Fibroblast of skin of left biceps (primary cell): ENCODE measurements around the gene RFX4.

ENCODE experiments used
- DNase-seq, 2 experiments: peaks; one replicate each; pipeline ENCODE4 v3.0.0-alpha.2; 2013; ENCODE audit warnings: low read depth in 2 of 2

RFX4 gene

DNA sequence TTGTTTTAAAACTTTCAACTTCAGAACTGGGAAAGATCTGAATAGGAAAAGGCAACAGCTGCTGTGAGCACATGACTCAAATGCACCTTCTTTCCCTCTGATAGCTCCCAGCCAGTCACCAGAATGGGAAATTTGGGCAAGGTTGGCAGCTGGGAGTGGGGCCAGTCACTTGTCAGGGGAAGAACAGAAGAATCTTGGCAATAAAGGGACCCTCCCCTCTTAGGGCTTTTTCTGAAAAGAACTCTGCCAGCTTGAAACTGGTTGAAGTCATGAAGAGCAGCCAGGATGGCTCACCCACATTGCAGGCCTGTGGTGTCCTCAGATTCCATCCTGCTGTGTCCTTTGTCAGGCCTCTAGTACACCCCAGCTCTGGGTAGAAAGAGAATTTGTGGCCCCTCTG, 181.4 kb downstream of the RFX4 start:
- no peak for DNase-seq

DNA sequence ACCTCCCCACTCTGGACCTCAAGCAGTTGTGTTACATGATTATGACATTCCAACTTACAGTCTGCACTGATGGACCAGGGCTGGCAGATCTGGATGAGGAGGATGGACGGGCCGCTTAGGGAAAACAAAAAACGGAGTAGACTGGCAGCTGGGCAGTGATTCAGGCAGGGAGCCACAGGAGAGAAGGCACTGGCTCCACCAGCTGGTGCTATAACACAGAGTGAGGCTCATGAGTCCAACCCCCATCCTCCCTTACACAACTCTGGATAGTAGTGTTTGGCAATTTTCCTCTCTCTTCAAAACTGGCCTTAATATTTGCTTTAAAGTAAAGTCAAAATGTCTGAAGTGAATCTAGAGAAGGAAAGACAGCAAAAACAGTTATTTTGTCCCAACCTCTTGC, 181.9 kb downstream of the RFX4 start:
- no peak for DNase-seq

DNA sequence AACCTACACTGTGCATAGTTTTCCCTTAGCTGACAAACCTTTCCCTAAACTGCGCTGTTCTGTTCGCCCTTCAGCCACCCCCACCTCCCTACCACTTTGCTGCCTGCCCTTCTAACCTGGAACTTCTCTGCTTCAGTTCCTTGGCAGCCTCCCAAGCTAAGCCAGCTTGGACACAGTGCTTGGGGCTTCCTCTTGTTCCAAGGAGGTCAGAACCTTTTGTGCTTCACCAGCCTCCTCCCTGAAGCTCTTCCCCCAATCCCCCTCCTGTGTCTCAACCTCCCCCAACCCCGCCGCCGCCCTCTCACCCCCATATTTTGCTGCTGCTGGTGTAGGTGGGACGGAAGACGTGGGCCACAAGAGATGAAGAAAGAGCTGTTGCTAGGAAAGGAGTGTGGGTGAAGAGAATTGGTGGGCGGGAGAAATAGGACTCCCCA, 183.6 kb downstream of the RFX4 start:
- no peak for DNase-seq

DNA sequence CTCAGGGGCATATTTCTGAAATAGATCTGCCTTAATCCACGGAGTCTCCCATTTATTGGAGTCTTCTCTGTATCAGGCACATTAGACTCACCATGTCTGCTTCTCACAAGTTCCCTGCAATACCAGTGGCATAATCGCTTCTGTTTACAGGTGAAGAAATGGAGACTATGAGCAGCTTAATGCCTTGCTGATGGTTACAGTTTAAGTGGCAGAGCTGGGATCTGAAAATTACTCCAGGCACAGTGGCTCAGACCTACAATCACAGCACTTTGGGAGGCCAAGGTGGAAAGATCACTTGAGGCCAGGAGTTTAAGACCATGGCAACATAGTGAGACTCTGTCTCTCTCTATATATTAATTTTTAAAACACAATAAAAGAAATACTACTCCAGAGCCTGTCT, 184.4 kb downstream of the RFX4 start:
- no peak for DNase-seq

DNA sequence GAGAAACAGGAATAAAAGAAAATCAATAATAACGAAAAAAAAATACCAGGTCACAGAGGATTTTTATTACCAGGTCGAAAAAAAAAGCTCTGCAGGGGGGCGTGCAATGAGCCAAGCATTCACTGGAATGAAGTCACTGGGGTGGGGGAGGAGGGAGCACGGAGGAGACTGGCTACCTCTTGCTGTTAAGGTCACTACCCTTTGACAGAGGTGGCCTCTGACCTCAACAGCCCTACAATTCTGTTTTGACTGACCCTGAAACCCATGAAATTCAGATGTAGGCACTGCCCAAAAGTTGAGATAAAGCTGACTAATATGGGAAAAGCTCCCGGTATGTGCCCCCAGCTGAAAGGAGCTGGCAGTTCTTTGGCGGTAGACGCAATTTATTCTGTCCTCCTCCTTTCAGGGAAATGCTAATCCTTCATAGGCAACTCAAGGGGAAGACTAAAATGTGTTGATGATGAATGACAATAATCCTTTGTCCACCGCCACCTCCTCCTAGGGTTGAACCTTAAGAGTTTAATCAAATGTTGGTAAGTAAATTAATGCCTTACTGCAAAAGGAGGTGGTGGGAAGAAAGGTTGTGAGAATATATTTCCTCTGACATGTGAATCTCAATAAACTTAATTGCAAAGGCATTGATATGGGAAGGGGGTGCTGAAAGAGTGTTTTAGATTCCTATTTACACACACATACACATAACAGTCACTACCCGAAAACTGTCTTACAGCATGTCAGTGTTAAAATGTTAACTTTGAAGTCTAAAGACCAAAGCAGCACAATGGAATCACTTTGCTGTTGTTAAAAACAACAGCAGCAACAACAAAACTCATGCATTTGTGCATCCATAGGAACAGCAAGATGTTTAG, 185.4 kb downstream of the RFX4 start:
- no peak for DNase-seq

DNA sequence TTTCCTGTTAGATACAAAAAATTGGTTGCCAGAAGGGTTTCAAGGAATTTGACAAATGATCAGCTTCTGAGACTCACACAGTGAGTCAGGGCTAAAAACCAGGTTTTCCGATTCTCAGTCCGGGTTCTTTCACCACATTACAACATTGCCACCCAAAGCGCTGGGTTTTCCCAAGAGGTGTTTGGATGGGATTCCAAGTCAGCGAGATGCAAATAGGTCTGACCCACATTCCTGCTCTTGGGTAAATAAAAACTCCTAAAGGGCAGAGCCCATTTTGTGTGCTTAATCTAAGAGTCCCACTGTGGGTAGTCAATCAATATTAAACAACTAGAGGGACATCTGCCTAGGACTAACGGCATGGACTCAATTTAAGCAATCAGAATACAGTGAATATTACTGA, 186.3 kb downstream of the RFX4 start:
- DNase-seq: peak; percentile 42 to 49

DNA sequence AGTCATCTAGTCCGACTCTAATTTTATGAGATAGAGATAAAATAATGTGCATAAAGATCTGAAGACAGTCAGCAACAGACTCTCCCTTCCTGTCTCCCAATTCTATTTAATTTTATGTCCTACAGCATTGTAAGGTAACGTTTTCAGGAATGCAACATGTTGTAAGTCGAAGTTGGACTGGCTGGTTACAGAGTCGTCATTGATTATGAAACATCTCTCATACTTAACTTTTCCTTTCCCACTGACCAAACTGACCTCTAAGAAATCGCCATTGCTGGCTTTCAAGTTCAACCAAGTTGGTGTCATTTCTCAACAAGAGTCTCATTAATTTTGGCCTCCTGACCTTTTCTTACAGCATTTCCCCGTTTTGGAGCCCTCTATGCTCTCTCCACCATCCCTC, 186.7 kb downstream of the RFX4 start:
- DNase-seq: no peak

DNA sequence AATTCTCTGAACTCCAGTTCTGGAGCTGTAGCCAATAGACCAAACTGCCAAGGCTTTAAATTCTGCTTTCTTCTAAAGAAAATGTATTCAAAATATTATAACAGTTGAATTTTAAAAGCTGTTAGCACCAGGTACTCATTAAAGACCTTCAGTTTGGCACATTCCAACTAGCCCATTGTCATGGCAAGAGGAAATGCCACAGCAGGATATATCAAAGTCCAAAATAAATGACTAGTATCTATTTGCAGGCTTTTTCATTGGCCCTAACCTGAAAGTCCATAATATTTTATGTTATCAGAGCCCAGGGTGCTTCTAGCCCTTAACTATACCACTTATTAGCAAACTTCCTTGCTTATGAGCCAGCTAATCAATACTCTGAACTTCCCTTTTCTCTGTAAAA, 188.6 kb downstream of the RFX4 start:
- DNase-seq: no peak

DNA sequence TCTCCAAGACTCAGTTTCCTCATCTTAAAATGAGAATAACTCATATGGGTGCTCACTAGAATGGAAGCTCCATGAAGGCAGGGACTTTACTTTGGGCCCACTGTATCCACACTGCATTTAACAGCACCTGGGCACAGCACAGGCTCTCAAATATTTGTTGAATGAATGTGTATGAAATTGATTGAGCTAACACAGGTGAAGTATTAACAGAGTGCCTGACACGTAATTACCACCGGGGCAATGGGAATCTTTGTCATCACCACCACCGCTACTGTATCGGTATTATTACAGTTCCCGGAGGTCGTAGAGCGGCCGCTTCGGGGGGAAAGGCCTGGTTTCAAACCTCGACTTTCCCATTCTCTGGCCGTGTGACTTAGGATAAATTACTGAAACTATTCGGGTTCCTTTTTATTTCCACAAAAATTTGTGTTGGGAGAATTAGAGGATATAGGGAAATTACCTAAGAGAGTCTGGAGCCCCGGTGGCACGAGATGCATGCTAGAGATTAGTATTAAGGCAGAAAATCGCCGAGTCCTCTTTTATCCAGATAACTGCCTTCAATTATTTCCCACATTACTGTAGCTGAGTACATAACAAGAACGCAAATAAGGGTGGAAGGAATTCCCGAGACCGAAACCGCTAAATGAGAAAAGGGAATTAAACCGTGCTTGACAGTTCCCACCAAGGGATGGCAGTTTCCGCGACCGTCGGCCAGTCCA, 190.6 kb downstream of the RFX4 start:
- DNase-seq: no peak

DNA sequence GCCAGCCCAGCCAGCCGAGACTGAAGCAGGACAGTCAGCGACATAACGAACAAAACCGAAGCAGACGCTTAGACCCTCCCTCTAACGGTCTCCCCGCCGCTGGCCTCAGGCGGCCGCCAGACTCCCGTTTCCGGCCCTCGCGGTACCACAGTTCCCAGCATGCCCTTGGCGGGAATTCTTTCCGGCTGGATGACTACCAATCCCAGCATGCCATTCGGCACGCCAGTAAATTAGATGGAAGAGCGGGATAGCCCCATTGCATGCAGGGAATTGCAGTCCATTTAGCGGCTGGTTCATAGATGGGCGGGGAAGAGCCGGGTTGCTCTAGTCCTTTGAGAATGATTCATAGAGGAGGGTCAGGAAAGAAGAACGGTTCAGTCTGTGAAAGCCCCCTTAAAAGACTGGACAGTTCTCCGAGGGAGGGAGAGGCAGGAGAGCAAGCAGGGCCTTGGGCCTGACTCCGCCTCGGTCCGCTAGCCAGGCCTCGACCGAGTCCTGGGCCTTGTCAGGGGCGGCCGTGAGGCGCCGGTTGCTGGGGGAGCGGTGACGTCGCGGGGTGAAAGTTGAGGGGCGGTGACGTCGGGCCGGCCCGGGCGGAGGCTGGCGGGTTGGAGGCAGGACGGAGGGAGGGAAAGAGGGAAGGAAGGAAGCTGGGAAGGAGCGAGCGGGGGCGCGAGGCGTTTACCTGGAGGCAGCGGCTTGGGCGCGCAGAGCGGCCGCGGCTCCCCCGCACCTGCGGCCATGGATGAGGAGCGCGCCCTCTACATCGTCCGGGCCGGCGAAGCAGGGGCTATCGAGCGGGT, 191.4 kb downstream of the RFX4 start, which contains the start of gene RIC8B:
Gene RIC8B, plus strand, starts transcription at position 678 of the 803 bp plus-strand sequence. Its CDS starts 64 bp downstream, at position 742.
- peak; percentile 97 to 98 for DNase-seq

DNA sequence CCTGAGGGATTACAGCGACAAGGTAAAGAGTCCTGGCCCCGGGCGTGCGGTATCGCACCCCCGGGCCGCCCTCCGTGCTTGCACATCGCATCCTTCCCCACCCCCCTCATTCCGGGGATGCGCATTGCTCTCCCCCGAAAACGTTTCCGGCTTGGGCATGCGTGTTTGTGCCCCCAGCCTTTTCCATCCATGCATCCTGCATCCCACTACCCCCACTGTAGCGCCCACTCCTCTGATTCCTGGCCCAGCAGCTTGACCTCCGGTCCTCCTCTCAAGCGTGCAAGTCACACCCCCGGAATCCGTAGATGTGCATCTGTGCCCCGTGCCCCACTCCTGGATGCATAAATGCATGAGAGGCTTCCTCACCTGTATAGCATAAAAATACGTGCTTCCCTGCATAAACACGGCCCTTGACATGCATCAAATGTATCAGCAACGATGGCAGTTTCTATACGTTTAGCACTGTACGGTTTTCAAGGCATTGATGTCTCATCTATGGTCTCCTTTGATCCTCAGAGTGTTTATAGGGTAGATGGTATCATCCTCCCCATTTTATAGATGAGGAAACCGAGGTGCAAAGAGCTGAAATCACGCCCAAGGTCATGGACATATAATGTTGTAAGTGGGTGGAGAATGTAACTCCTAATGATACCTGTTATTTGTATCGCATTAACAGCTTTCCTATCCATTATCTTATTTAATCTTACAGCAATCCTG, 192.2 kb downstream of the RFX4 start:
- DNase-seq: no peak

DNA sequence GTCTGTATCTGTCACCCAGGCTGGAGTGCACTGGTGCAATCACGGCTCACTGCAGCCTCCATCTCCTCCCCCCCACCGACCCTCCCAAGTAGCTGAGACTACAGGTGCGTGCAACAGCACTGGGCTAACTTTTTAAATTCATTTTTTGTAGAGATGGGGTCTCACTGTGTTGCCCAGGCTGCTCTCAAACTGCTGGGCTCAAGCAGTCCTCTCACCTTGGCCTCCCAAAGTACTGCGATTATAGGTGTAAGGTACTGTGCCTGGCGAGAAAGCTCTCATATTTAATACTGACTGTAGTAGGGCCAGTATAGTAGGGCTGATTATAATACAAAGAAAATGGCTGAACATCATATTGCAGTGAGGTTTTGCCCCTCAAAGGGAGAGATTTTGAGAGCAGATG, 194.1 kb downstream of the RFX4 start:
- no peak for DNase-seq

DNA sequence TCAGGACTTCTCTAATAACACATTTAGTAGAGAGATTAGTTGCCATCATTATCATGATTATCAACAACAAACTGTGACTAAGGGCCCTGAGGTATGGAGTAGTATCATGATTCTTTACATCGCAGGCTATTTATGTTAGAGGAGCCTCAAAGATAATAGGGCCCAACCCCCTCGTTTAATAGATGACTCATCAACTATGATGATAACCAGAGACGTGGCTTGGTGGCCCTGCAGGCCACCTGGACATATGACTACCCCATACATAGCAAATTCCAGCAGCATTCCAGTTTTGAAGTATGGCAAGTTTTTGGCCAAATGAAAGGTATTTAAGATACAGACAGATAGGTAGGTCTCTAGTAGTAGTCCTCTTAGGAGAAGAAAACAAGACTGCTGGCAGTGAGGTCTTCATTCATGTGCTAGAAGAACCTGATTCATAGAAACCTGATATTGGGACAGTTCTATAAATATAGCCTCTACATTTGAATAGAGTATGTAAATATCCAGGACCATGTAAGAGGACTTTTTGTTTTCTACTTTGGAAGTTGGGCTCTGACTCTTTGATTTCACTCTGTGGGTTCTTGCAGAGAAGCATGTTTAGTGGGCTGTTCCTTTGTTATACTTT, 197.3 kb downstream of the RFX4 start:
- DNase-seq: no peak

DNA sequence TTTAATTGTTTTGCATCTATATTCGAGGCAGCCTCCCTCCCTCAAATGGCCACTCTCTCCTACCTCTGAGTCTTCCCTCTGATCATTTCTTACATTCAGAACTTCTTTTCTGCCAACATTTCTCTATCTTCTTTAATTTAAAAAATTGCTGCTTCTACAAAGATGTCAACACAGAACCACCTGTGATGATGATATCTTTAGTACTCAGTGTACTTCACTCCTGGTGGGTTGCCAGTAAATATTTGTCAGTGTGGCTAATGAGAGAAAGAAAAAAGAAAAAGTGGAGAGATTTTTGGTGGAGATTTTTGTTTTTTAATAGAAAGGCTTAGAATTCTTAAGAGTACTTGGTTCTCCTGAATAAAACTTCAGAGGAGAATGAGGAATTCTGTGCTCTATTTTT, 199.8 kb downstream of the RFX4 start:
- no peak for DNase-seq

DNA sequence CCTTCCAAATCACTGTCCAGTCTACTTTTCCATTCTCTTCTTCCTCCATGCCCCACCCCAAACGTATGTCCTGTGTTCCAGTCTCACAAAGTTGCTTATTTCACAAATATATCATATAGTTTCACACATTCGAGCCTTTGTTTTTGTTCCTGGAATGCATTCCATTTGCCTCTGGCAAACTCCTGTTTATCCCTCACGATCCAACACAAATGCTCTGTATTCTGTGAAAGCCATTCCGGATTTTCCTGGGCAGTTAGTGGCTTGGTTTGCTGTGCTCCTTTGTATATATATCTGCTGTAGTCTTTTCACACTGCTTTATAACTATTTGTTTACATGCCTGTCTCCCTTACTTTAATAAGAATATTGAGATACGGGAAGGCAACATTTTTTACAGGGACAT, 200.7 kb downstream of the RFX4 start:
- DNase-seq: no peak

DNA sequence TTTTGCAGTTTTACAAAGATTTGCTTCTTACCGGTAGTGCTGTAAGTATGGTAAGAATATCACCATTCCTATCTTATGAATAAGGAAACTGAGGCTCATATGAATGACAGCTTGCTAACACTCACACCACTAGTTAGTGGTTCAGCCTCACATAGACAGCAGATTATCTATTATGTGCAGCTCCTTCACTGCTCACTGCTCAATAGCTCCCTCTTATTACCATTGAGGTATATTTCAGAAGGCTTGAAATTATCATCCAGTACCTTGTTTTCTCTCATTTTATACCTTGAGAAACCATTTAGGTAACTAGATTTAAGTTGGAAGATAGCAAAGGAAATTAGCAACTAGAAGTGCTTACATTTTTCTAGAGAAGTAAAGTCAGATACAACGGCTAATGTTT, 207.2 kb downstream of the RFX4 start:
- DNase-seq: no peak

DNA sequence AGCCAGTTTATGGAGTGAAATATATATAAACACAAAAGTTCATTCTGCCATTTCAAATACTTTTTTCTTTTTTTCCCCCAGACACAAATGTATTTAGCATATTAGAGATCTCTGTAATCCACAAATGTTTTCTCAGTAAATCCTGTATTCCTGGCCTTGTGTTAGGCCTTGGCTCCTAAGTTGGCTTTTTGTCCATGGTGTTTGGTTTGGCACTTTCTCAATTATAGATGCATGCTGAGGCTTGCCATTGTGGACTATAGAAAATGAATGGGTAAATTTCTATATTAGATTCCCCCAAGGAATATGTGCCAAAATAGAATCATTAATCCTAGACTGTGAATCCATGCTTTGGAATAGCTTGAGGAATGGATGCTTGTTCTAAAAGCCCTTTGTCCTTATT, 208.7 kb downstream of the RFX4 start:
- DNase-seq: no peak

DNA sequence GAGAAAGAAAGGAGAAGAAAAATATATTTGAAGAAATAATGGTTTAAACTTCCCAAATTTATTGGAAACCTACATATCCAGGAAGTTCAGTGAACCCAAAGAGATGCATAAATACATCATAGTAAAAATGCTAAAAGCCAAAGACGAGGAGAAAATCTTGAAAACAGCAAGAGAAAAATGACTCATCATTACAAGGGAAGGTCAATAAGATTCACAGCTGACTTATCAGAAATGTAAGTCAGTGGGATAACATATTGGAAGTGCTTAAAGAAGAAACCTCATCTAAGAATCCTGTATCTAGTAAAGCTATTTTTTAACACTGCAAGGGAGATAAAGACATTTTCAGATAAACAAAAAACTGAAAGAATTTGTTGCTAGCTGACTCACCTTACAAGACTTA, 211.6 kb downstream of the RFX4 start:
- DNase-seq: no peak

DNA sequence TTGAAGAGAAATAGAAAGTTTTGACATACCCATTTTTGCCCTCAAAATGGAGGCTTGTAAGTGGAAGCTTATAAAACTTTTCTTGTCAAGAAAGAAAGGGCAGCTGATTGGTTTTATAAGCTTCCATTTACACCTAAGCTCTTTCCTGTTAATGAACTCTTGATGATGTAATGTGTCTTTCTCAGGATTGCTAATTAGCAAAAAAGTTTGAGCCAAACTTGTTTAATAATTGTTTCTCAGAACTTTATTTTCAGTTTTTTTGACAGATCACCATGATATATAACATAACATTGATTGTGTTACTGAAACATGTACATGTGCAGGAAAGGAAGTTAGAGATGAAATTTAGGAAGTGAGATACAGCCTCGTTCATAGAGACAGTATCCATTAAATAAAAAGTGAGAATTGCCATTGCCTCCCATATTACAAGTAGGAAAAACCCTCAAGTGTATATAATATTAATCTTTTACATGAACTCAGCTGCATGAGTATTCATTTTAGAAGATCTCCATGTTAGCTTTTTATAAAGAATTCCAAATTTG, 218.4 kb downstream of the RFX4 start:
- no peak for DNase-seq

DNA sequence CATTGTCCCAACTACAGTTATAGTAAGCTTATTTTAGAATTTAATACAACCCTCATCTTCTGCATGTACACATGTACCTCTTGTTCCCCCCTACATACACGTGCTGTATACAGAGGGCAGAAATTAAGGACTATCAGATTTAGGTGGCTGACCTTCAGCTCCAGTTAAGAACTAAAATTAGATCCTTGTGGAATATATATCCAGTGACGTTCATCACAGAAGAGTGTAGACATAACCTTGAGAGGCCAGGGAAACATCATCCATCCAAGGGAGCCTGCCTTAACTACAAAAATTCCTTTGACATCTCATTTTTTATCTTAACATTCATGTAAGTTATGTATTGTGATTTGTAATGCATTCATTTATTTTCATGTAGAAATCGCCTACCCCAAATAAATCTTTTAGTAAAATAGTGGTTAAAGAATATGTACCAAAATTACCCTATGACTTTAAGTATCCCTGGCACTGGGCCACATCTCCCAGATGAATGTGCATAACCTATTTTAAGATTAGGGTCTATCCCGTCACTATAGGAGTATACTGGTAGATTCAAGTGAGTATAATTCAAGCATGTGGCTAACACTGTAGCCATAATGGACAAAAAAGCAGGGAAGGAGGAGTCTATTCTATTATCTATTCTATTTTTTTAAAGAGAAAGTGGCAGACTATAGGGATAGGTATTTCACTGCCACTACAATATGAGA, 219.2 kb downstream of the RFX4 start:
- DNase-seq: no peak
